Activated CD4-positive, CD25-positive, alpha-beta regulatory T cell (primary cell): ENCODE data around the gene MNAT1.
"Not testable (repeated sequence)": the region's sequence is repeated elsewhere in the genome, so short reads cannot be mapped to it uniquely, and the experiment has no call there.

Experiments used
- DNase-seq, 4 experiments: peaks; one replicate each; lab custom pipeline; 2025; lab: John Stamatoyannopoulos, UW

The MNAT1 gene

DNA sequence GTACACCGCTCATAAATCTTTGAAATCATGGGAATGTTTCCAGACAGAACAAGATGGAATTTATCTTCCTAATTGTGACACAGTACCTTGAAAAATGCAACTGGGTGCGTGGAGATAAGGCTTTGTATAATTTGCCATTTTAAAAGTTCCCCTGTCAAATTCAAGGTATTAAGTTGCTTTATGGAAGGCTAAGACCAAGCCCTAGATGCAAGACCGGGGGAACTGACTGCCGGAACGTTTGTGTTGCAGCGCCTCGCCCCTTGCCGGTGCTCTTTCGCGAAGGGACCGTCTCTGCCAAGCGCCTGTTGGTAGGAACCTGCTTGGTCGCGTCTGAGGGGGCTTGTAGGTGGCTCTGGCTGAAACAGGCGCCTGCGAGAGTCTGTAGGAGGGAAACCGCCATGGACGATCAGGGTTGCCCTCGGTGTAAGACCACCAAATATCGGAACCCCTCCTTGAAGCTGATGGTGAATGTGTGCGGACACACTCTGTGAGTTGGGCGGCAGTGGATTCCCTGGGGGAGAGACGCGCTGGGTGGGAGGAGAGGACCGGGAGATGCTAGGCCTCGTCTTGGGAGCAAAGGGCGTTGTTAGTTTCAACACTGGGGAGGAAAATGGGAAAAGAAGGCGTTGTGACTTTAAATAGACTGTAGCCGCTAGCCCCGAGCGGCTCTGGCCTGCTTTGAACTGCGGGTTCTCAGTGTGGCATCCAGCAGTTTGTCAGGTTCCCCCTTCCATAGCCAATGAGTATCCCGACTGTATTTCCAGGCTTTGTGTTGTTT lies at the start of gene MNAT1:
TSS of gene MNAT1 (plus strand) at position 297 of the 778 bp plus-strand sequence. CDS start at position 399, 102 bp downstream.
- DNase-seq: peak; percentile 42 to 61 (median 50)

DNA sequence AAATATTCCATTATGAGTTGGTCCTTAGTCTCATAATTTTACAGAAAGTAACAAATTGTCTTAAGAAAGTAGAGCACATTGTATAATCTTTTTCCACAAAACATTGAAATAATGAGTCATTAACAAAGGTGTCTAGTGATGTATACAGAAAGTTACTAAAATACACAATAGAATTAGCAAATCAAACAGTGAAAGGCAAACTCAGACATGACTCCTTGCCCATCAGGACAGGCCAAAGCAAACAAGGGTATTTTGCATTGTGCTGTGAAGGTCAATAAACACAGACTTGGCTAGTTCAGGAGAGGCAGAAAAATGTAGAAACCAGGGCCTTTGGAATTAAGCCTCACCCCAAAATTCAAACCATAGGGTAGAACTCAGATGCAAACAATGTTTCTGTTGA lies 47.7 kb upstream of the MNAT1 start:
- no peak for DNase-seq

DNA sequence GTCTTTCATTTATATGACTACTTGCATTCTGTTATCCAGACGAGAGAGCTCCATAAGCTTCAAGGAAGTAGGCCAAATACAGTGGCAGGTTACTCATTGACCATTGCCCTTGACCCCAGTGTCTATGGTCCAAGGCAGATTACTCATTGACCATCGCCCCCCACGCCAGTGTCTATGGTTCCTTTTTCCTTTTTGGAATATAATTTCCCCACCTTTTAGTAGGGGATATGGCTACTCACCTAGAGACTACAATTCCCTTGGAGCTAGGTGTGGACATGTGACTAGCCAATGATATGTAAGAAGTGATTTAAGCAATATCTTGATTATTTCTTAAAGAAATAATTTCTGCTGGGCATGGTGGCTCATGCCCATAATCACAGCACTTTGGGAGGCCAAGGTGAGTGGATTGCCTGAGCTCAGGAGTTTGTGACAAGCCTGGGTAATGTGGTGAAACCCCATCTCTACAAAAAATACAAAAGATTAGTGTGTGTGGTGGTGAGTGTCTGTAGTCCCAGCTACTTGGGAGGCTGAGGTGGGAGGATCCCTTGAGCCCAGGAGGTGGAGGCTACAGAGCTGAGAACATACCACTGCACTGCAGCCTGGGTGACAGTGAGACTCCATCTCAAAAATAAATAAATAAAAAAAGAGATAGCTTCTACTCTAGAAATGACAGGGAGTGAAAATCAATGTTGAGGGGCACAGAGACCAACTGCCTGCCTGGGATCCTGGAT lies 43.0 kb upstream of the MNAT1 start:
- DNase-seq: no peak

DNA sequence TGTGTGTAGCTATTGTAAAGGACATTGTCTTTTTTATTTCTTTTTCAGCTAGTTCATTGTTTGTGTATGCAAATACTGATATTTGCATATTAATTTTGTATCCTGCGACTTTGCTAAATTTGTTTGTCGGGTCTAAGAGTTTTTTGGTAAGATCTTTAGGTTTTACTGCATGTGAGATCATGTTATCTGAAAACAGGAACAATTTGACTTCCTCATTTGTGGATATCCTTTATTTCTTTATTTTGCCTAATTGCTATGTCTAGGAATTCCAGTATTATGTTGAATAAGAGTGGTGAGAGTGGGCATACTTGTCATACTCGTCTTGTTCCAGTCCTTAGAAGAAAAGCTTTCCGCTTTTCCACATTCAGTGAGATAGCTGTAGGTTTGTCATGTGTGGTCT lies 39.2 kb upstream of the MNAT1 start:
- no peak for DNase-seq

DNA sequence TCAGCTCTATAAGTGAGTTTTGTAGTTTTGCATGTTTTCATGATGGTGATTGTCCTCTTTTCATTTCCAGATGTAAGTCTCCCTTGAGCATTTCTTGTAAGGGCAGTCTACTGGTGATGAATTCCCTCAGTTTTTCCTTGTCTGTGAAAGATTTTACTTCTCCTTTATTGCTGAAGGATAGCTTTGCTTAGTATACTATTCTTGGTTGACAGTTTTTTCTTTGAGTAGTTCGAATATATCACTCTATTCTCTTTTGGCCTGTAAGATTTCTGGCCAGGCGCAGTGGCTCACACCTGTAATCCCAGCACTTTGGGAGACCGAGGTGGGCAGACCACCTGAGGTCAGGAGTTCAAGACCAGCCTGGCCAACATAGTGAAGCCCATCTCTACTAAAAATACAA lies 34.0 kb upstream of the MNAT1 start:
- DNase-seq: no peak

DNA sequence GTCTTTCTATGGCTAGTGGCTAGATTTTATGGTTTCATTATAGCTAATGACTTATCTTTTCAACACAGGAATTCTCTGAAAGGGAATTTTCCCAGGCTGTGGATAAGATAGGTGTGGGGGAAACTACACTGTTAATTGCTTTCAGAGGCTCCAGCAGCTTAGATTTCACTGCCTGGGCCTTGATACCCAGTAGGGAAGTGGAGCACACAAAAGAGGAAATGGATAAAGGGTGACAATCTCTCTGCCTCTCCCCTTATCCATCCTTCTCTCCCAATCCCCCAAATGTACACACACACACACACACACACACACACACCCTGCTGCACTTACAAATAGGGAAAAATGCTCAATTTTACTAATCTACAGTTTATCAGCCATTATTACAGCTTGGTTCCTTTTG lies 29.5 kb upstream of the MNAT1 start:
- no peak for DNase-seq

DNA sequence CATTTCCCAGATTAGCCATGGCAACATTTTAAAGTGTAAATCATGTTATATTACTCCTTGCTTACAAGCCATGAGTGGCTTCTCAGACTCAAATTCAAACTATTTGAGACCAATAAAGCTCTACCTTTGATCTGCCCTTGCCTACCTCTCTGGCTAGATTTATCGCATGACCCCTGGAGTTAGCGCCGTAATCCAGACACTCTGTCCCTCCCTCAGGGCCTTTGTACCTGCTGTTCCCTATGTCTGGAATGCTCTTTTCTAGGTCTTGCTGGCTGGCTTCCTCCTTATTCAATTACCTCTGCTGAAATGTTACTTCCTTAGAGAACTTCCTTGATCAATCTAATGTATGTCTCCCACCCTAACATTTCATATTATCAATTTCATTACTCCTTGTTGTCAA lies 26.7 kb upstream of the MNAT1 start:
- no peak for DNase-seq

DNA sequence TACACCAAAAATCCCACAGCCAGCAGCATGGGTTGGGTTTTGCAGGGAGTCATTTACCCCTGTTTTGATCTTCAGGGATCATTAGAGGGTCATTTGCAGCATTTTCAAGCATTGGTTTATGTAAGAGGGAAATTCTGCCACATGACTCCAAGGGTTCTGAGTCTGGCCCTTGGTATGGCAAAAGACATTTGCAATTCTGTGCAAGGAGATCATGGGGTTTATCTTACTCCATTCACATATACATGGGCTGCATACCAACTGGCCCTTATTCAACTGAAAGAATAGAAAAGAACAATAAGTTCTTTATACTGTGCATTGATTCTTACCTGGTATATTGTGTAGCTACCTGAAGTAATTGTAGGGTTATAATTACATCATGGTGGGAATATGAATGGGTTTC lies 24.1 kb upstream of the MNAT1 start:
- DNase-seq: no peak

DNA sequence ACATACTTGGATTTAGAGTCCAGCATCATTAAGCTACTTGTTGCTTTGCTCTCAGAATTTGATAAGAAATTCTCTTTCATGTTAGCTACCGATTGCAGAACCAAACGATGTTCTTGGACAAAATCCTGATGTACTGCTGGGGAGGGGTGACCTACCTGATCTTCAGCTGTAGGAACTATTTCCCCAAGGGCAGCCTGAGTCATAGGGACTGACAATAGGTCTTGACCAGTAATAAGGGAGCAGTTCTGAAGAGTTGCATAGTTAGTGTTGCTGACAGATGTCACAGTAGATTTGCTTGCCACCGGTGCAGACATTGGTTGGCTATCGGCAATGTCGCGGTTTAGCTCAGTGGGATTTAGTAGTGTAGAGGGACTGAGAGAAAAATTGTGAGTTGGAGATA lies 21.0 kb upstream of the MNAT1 start:
- DNase-seq: no peak

DNA sequence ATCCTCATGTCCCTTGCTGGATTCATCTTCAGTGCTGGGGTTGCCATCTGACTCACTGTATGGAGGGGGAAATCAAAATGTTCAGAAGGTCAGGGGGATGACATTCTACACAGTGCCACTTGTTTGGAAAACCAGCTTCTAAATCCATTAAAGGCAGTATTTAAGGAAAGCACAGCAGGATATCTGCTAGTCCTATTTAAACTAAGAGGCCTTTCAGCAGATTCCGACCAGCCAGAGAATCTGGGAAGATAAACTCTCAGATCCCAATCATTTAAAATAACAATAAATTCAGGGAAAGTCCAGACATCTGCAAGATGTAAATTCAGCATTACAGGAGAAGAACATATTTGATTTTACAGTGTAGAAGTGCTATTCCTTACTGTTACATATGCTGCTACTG lies 14.2 kb upstream of the MNAT1 start:
- no peak for DNase-seq

DNA sequence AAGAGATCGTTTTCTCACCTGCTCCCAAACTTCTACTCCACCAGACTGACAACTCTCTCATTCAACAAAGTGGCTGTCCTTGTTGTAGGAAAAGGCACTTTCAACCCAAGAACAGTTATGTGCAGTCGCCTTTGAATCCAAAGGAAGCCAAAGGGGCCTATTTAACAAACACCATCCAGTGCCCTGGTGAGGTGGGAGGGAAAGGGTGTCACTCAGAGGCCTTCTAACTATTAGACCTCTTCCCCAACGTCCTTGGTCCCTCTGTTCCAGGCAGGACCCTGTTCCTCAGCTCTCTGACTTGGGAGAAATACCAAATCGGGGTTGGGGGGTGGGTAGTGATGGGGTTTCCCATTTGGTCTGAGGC lies 13.6 kb upstream of the MNAT1 start:
- DNase-seq: no peak

DNA sequence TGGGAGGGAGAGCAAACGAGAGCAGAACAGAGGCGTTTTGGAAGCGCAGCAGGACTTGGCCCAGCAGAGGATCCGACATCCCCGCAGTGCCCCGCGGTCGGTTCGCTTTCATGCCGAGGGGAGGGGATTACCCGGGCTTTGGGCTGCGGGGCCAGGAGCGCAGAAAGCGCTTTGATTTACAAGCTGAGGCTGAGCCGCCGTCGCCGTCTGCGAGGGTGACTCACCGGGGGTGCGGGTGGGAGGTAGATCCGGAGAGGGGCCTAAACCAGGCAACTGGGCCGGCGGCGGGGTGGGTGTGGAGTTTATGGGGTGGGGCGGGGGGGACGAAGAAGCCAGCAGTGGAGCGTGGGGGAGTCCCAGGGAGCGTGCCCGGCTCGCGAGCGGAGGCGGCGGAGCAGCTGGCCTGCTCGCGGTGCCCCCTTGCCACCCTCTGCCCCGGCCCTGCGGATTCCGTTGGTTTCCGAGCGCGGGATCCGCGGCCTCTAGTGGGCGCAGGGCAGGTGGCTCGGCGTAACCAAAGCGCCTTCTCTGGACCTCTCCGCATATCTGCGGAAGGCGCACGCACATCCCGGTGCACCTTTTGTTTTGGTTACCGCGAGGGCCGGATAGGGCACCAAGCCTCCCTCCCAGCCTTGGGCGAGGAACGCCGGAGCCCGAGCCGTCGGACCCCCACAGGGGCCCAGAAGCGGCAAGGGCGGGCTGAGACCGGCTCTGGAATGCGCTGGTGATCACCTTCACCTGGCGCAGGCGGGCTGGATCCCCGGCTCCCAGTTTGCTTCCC lies 13.0 kb upstream of the MNAT1 start:
- peak in 1 of 4 experiments; percentile 23 for DNase-seq

DNA sequence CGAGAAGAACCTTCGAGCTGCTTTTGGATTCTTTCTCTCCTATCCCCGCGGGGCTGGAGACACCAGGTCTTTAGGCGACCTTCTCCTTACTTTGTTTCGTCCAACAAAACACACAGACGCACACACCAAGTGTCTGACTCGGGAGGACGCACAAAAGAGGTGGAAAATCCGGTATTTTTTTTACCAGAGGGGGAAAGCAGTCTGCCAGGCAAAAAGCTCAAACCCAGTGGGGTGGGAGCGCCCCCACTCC lies 12.5 kb upstream of the MNAT1 start:
- DNase-seq: no peak

DNA sequence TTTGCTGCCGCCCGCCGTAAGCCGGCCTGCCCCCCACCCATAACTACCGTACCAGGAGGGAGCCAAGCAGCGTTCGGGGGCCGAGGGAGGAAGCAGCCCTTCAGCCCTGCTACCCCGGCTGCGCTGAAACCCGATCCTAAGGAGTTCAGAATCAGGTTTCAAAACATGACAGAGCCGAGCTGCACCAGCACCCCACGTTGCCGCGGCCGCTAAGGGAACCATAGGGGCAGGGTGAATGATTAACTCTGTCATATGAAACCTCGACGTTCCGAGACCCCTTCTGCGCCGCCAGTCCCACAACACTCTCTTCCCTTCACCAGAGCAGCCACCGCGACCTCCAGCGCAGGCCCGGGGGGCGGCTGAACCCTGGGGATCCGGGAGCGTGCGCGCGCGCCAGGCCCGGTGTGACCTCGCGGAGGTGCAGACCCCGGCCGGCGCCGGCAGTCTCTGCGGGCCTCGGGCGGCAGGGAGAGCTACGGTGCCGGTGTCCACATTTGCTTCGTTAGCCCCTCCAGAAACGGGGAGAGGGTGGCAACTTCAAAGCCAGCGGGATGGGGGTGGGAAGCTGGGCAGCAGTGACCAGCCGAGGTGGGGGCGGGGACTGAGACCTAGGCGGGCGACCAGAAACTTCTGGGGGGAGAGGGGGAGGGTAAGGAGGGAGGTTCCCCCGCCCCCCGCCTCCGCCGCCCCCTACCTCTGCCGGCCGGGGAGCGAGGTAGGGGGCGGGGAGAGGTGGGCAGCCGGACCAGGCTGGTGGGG lies 12.0 kb upstream of the MNAT1 start:
- DNase-seq: peak in 1 of 4 experiments; percentile 6

DNA sequence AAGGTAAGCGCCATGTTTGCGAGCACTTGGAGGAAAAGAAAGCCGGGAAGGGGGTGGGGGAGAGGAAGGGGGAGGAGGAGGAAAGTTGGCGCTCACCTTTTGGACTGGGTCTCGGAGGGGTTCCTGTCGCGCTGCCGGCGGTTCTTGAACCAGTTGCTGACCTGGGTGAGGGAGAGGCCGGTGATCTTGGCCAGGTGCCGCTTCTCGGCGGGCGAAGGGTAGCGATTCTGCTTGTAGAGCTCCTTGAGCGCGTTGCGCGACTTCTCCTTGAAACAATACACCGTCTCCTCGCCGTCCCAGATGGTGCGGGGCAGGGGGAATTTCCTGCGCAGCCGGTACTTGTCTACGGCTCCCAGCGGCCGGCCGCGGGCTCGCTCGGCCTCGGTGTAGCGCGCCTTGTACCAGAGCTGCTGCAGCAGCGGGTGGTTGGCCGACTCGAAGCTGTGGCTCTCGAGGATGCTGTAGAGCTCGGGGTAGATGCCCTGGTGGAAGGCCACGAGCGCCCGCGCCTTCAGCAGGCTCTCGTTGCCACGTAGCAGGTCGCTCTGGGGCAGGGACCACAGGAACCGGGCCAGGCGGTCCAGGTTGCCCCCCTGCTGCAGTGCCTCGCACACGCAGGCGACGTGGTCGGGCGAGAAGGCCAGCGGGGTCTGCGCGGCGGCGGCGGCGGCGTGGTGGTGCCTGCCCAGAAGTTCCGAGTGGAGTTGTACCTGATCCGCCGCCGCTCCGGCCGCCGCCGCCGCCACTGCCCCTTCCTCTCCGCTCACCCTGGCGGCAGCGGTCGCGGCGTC lies 11.2 kb upstream of the MNAT1 start:
- no peak for DNase-seq

DNA sequence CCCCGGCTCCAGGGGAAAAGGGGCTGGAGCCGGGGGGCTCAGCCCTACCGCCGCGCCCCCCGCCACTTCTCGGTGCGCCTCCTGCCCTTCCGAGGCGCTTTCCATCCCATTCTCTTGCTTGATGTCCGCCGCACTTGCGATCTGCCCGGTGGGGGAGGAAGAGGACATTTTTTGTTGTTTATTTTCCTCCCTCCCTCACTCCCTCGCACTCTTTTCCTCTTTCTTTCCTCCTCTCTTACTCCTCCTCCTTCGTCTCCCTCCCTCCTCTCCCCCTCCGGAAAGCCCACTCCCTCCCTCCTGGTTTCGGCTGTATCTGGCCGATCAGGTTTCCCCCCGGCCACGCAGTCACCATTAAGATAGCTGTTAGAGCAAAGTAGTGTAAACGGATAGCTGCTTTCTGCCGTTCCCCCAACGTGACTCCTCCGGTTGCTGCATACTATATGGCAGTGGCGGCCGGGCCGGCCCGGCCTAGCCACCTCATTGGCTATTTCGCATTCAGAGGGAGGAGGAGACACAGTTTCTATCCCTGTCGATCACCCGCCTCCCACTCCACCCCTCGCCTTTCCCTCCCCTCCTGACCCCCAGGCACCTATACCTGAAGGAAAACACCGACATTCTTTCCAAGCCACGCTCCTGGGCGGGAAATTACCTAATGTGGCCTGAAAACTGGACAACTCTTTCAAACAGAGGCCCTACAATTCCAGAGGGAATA lies 10.5 kb upstream of the MNAT1 start, which contains the start of gene SIX4:
TSS of gene SIX4 (minus strand) at position 445 of the 712 bp plus-strand sequence. CDS start at position 168, 277 bp downstream.
- no peak for DNase-seq

DNA sequence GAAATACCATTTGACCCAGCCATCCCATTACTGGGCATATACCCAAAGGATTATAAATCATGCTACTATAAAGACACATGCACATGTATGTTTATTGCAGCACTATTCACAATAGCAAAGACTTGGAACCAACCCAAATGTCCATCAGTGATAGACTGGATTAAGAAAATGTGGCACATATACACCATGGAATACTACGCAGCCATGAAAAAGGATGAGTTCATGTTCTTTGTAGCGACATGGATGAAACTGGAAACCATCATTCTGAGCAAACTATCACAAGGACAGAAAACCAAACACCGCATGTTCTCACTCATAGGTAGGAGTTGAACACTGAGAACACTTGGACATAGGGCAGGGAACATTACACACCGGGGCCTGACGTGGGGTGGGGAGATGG lies 3.3 kb upstream of the MNAT1 start:
- not testable (repeated sequence) for DNase-seq

DNA sequence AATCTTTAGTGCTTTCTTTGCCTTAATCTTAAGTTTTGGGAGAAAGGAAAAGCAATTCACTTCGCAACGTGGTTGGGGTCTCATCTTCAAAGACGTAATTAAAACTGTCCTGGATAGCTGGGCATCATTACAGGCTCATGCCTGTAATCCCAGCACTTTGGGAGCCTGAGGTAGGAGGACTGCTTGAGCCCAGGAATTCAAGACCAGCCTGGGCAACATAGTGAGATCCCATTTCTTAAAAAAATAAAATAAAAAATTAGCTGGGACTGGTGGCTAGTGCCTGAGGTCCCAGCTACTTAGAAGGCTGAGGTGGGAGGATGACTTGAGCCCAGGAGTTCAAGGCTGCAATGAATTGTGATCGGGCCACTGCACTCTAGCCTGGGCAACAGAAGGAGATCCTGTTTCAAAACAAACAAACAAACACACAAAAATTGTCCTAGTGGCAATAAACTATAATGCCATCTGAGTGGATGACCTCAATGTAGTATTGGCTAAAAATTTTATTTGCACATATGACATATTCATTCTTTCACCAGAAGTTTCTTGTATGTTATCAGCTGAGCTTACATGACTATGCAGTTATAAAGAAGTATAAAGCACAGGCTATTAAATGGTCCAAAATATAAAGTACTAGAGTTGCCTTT lies 1.6 kb upstream of the MNAT1 start:
- DNase-seq: no peak

DNA sequence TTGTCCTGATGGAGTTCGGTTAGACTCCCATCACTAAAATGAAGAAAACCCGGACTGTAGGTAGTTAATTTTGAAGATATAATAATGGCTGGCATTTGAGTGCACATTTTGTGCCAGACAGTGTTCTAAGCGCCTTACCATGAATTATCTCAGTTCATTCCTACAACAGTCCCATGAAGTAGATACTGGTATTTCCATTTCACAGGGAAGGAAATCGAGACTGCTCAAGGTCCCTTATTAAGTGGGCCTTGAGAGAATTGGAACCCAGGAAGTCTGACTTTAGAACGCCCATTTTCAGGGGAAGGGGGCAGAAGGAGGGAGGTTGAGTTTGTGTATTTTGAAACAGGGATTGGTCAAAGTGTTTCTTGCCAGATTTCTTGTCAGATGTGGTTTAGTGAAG lies 855 bp downstream of the MNAT1 start:
- no peak for DNase-seq

DNA sequence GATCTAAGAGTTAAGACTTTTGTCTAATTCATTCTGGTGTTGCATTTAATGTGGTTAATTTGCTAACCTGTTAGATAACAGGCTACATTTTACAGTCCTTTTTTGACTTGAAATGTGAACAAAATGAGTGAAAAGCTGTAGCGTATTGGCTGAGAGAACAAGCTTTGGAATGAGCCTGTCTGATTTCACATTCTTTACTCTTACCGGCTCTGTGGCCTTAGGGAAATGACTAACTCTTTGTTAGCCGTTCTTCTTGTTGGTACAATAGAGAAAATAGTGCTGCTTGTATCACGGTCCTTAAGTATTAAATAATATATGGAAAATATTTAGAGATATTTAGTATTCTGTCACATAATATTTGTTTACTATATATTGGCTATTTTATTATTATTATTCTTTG lies 1.9 kb downstream of the MNAT1 start:
- no peak for DNase-seq
